Measurements from ENCODE around the gene RNF182. TPM values are rescaled to one million over a fixed set of nuclear protein-coding genes. Genes with fewer than 3 reads are reported as not detected.
"Not testable (repeated sequence)": the region's sequence is repeated elsewhere in the genome, so short reads cannot be mapped to it uniquely, and the experiment has no call there.

Gene RNF182
- polyA plus RNA-seq, 1 donor, result 2.8 TPM

DNA sequence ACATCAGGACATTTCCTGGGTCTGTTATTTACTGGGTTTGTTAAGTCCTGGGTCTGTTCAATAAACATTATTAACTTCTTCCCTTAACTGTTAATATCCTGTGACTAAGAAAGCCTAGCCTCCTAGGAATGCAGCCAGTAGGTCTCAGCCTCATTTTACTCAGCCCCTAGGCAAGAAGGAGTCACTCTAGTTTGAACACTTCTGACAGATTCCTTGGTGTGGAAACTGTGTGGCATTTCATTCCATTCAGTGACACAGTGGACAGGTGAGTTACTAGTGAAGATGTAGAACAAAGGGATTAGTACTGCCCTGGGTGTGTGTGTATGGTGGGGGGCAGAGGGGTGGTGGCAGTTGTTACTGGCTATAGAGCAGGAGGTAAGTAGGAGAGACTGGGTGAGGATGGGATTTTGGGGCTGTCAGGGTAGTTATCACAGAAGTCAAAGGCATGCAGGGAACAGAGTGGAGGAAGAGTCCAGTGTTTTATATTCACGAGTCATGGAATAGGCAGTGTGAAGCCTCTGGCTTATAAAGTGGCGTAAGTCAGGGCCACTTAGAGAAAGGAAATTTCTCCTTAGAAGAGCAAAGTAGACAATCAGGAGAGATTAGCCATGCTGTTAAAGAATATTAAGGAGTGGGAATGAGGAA, 28.4 kb downstream of the RNF182 start:
- no peak for DNase-seq

- DNase-seq, result no peak
These were observed 40.9 kb downstream of the RNF182 start for GRCh38 chr6:13965582-13966127.

GRCh38 chr6:13971303-13971702, 46.6 kb downstream of the RNF182 start:
- DNase-seq, result no peak

GRCh38 chr6:13972602-13973001, 47.9 kb downstream of the RNF182 start:
- DNase-seq, result not testable (repeated sequence)

GRCh38 chr6:13973422-13973821, 48.7 kb downstream of the RNF182 start:
- not testable (repeated sequence) for DNase-seq

- no peak for DNase-seq
These were observed 53.4 kb downstream of the RNF182 start for GRCh38 chr6:13978102-13978640.

- DNase-seq, result no peak
These were observed 54.0 kb downstream of the RNF182 start for GRCh38 chr6:13978787-13979186.

DNA sequence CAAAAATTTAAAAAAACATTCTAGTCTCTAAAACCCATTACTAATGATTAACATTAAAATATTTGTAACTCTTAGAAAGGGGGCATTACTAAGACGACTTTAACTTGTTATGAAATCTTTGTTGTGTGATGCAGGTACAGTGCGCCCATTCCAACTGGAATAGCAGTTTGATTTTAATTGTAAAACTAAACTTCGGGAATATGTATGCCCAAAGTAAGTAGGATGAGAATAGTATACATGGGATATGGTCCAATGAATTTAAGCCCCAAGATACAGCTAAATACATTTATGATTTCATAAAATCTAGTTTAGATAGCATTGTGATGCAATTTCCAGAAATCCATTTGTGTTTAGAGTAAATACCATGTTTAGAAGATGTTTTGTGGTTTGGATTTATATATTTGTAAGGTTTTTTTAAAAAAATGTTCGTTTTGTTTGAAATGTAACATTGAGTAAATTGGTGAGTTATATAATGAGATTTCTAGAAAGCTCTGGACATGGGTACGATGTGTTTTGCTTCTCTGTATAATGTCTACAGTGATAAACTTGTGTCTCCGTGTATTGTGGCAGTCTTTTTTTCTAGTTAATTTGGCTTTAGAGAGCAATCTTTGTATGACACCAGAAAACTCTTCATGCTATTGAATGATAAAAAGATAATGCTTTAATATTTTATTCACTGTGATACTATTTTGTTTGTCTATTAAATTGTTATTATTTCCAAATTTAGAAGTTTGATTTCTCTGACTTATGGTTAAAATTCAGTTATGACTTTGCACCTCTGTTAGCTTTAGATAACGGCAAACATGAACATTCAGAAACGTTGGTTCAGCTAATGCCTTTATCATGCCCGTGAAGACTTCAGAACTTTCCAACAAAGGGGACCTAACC, 54.8 kb downstream of the RNF182 start:
- DNase-seq, result no peak

DNA sequence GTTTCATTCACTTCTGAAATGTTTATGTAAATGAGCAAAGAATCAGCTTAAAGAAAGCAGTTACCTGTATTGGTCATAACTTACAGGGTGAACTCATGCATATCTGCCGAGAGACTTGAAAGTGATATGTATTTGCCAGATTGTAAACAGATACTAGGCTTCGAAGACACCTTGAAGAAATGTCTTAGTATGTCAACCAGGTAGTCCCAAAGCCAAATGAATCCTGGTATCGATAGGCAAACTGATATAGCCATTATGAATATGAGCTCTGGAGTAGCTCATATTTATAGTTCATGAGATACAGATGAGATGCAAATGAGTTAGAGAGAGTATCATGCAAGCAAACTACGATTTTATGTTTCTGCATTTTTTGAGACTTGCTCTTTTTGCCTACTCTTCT, 55.8 kb downstream of the RNF182 start:
- no peak for DNase-seq

- no peak for DNase-seq
These were observed 61.0 kb downstream of the RNF182 start for GRCh38 chr6:13985663-13986325.

DNA sequence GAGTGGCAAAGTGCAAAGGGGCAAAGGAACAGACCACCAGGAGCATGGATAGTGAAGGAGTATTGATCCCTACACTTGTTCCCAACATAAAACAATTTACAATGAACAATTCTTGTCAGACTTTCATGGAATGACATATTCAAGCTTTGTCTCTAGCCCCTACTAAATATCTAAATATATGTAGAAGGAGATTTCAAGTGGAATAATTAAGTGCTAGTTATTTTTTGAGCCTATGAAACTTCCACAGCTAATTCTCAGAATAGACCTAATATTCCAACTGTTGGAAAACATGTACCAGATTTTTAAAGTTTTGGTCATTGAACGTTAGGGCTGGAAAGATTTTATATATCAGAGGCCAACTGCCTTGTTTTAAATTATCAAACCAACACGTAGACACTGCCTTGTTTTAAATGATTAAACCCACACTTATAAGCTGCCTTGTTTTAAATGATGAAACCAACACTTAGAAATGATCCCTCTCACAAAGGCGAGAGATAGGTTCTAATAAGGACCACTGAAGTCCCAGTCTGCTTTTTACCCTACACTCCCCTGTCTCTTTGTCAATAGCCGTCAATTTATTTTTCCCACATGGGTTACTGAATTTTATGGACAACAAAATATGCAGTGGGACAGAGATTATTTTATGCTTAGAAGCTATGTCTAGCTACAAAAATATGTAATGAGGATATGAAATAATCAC, 62.1 kb downstream of the RNF182 start:
- DNase-seq, result no peak

GRCh38 chr6:13987400-13987865, 62.7 kb downstream of the RNF182 start:
- DNase-seq, result no peak

- no peak for DNase-seq
These were observed 63.4 kb downstream of the RNF182 start for GRCh38 chr6:13988049-13988738.

DNA sequence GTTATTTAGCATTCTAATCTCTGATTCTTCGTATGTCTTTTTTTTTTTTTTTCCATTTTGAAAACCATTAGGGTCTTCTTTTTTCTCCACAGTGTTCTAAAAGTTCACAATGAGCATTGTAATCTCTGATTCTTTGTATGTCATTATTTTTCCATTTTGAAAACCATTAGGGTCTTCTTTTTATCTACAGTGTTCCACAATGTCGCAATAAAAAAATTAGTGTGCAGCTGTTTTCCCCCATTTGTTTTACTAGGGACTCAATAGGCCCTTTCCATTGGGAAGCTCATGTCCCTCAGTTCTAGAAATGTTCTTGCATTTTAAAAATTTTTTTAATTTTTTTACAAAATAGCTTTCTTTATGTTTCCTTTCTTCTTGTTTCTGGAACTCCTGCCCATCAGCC, 64.2 kb downstream of the RNF182 start:
- DNase-seq, result no peak

DNA sequence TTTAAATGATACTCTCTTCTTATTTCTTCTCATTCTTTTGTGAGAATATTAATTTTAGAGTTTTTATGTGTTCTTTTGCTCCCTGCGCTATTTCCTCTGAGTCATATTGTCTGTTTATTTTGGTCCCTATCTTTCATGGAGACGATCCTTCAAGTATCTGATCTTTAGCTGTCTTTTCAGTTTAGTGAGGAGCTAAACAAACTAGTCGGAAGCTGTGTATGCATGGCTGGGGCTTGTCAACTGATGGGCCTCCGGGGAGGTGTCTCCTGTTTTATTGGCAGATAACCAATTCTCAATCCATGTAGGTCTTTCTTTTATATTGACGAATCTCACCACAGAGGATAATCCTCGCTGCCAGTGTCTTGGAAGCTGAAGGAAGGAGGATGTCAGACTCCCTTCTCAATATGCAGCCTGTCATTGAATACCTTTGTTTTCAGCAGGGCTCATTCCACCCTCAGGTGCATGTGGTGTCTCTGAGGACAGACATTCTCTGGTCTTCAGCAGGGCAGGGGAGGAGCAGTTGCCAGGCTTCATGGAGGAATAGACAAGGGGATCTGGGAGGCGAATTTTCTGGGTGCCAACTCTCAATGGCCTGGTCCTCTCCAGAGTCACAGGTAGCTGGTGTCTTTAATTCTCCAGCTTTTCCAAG, 64.9 kb downstream of the RNF182 start:
- no peak for DNase-seq

DNA sequence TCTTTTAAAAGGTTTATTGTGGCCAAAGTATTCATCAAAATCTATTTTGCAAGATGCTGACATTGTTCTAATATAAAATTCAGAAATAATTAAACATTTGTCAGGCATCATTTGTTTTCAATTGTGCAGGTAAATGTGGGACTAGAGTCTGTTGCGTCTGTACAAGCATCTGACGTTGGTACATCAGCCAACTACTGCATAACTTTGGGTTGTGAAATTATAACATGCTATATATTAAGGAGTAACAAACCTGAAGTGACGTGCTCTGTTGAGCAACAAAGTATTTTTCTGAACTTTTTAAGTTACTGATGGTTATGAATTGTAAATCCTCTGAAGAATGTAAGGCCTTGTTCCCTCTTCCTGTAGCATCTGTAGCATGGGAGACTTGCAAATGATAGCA, 66.0 kb downstream of the RNF182 start:
- no peak for DNase-seq

GRCh38 chr6:13991393-13991792, 66.6 kb downstream of the RNF182 start:
- DNase-seq, result no peak

- no peak for DNase-seq
These were observed 67.8 kb downstream of the RNF182 start for GRCh38 chr6:13992417-13993055.

- DNase-seq, result no peak
These were observed 68.7 kb downstream of the RNF182 start for GRCh38 chr6:13993416-13993815.

DNA sequence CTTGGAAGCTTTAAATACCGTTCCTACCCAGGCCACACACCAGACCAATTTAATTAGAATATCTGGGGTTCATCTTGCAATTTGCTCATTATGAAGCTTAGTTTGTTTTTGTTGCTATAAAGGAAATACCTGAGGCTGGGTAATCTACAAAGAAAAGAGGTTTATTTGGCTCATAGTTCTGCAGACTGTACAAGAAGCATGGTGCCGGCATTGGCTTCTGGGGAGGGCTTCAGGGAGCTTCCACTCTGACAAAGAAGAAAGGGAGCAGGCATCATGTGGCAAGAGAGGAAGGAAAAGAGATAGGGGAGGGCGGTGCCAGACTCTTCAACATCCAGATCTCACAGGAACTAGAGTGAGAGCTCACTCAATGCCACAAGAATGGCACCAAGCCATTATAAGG, 73.6 kb downstream of the RNF182 start:
- DNase-seq, result no peak
